Measurements from ENCODE around the gene ZNF197.
"Not testable (repeated sequence)": the region's sequence is repeated elsewhere in the genome, so short reads cannot be mapped to it uniquely, and the experiment has no call there.

The ZNF197 gene

GRCh38 chr3:44661189-44661588 lies 36.4 kb downstream of the ZNF197 start:
- no peak for DNase-seq (ENCODE audit: low spot score)

- no peak for DNase-seq (ENCODE audit: low spot score)
These were observed 40.3 kb downstream of the ZNF197 start for GRCh38 chr3:44665173-44665572.

- no peak for DNase-seq (ENCODE audit: low spot score)
These were observed 41.5 kb downstream of the ZNF197 start for GRCh38 chr3:44666346-44666745.

- DNase-seq (ENCODE audit: low spot score), result no peak
These were observed 44.9 kb downstream of the ZNF197 start for GRCh38 chr3:44669760-44670159.

GRCh38 chr3:44673466-44673865 lies 48.6 kb downstream of the ZNF197 start:
- not testable (repeated sequence) for DNase-seq (ENCODE audit: low spot score)

- no peak for DNase-seq (ENCODE audit: low spot score)
These were observed 49.4 kb downstream of the ZNF197 start for GRCh38 chr3:44674211-44674610.

GRCh38 chr3:44678480-44679116 lies 53.8 kb downstream of the ZNF197 start:
- DNase-seq (ENCODE audit: low spot score), result no peak

- no peak for DNase-seq (ENCODE audit: low spot score)
These were observed 56.2 kb downstream of the ZNF197 start for GRCh38 chr3:44680921-44681455.

GRCh38 chr3:44682182-44682896 lies 57.5 kb downstream of the ZNF197 start:
- peak; percentile 60 for DNase-seq (ENCODE audit: low spot score)

- DNase-seq (ENCODE audit: low spot score), result peak; percentile 70
These were observed 60.4 kb downstream of the ZNF197 start for GRCh38 chr3:44685128-44685800.

GRCh38 chr3:44687898-44688297 lies 63.1 kb downstream of the ZNF197 start:
- DNase-seq (ENCODE audit: low spot score), result no peak
